Stimulated activated CD4-positive, alpha-beta T cell treated with anti-CD3 and anti-CD28 coated beads, Interleukin-1b, Interleukin-23, amount 100 ng/mL, for 48 hours (primary cell): ENCODE data around the gene ADAMTS19.
"Not testable (repeated sequence)": the region's sequence is repeated elsewhere in the genome, so short reads cannot be mapped to it uniquely, and the experiment has no call there.

Experiments used
- DNase-seq: peaks from one replicate; pipeline ENCODE4 v3.0.0-alpha.2; 2020

Gene ADAMTS19

DNA sequence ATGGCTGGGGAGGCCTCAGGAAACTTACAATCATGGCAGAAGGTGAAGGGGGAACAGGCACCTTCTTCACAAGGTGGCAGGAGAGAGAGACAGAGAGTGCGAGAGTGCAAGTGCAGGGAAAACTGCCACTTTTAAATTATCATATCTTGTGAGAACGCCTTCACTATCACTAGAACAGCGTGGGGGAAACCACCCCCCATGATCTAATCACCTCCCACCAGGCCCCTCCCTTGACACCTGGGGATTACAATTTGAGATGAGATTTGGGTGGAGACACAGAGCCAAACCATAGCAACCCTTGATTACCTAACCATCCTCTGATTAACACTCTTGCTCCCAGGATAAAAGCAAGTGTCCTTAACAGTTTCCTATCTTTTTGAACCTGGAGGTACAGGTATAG is 21.1 kb downstream of the ADAMTS19 start:
- no peak for DNase-seq

DNA sequence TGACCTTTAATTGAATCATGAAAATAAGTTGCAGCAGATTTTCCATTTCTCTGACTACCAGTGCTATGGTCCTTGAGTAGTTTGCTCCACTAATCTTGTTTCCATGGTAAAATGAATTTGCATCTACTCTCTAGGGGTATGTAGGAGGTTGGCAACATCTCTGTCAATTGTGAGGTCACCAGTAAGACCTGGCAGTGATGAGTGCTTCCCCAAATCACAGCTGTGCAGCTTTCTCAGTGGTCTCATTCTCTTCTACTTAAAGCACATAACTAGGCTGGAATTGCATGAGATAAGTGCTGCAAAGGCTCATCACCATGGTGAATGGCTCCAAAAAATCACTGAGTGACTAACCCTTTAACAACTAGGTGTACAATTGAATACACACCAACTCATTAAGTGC is 36.3 kb downstream of the ADAMTS19 start:
- no peak for DNase-seq

DNA sequence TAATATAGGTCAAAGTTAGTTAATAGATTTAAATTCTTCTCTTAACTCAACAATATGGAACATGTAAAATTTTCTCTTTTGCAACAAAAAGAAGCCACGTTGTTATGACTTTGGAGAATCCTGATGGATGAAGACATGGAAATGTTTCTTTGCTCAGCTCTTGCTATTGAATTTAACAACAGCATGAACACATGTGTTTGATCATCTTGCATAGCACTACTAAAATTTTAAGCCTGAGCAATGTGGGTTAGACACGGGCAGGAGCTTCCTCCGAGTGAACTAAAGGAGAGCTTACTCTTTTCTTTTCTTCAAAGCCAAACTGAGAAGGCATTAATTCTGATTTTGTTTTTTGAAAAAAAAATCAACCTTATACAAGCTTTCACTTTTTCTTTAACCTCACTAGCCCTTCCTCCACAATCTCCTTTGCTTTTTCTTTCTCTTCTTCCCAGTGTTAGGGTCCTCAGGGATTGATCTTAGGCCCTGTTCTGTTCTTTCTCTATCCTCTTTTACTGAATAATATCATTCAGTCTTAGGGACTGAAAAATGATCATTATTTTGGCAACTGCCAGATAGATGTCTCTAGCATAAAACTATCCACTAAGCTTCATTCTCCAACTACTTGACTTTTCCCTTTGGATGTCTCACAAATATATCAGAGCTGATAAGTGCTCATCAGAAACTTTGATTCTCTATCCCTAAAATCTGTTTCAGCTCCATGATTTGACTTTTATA is 36.9 kb downstream of the ADAMTS19 start:
- no peak for DNase-seq

DNA sequence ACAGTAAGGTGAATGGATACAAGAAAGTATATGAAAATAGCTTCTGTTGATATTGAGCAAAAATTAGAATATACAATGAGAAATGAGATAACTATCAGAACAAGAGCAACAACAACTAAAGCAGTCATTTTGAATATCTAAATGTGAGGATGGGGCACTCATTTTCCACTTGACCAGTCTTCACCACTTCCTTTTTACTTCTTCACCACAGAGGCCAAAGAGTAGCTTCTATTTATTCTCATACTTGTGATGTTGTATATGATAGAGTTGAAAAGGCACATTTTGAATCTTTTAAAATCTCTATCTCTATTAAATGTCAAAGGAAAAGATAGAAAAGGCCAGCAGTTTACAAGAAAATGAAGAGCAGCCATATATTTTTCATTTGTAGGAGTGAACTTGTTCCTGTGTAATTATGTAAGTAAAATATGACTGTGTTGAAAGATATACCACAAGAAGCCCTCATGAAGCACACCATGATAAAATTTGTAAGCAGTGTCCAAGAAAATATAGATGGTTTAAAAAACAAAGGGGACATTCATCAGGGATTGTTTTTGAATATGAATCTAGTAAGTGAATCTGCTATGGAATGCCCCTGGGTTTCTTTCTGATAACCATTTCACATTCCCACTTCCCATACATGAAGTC is 39.2 kb downstream of the ADAMTS19 start:
- DNase-seq = no peak

DNA sequence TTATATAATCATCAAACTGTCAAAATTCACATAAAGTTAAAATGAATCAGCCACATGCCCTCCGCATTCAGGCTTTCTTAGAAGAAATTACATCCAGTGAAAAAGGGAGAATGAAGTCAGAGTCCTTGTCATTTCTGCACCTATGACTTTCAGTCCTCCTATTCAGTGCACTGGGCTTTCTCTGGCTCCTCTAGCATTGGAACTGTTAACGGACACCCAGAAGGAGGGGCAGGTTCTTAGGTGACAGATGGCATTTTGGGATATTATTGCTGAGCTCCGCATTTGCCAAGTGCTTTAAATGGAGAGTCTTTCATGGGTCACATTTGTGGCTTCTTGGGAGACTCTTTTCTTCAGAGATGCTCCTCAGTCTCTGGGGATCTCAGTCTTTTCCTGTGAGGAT is 40.0 kb downstream of the ADAMTS19 start:
- DNase-seq = no peak

DNA sequence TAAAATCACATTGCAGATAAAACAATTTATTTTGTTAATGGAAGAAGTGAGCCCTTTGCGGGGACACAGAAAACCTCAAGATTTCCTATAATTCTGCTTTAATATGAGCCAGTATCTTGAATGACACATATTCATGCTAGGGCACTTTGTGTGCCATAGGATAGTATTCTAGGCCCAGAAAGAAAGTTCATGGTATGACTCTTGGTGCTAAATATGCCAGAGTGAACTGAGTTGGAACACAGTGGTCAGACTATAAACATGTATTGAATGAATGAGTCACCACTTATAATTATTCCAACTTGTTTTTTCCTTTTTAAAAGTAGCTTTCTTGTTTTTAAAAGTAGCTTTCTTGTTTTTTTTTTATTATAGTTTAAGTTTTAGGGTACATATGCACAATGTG is 46.0 kb downstream of the ADAMTS19 start:
- DNase-seq = no peak

DNA sequence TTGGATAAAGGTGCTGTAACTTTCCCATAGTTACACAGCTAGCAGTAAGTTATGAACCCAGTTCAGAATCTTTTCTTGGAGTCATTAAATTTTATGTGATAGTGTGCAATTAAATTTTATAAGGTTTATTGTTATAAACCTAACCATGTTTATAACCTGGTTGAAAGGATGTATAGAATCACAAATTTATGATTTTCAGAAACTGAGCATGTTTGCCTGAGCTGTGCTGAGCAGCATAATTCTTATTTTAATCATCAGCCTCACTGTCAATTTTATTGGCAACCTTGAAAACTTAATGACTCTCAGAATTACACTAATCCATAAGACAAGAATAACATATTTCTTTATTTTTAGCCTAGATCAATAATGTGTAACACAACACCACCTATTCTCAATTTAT is 46.9 kb downstream of the ADAMTS19 start:
- no peak for DNase-seq

DNA sequence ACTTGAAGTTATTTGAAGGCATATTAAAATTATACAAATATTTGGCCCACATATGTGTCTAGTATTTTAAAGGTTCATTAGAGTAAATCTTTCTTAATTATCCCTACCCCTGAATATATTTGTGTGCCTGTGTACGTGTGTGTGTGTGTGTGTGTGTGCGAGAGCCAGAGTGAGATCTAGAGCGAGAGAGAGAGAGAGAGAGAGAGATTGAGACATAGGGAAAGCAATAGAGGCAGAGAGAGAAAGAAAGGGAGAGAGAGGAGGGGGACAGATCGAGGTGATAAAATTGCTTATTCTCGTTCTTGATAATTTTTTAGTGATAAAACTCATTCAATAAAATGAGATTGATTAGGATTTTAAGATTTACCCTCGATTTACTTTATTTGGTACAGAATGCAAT is 47.4 kb downstream of the ADAMTS19 start:
- DNase-seq = no peak

DNA sequence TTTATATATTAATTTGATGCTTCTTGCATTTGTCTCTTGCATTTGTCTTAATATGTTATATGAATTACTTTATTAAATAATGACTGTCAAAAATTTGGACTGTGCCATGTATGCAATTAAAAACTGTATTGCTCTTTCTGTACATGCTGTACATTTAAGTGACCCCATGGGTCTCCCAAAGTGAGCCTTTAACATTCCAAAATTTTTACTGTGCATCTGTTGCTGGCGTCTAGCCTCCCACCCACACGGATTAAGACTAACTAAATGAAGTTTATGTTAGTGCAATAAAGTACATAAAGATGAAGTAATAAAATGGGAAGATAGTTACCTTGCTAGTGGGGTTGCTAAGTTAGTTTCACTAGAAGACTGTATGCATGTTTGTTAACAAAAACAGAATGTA is 48.5 kb downstream of the ADAMTS19 start:
- DNase-seq = no peak

DNA sequence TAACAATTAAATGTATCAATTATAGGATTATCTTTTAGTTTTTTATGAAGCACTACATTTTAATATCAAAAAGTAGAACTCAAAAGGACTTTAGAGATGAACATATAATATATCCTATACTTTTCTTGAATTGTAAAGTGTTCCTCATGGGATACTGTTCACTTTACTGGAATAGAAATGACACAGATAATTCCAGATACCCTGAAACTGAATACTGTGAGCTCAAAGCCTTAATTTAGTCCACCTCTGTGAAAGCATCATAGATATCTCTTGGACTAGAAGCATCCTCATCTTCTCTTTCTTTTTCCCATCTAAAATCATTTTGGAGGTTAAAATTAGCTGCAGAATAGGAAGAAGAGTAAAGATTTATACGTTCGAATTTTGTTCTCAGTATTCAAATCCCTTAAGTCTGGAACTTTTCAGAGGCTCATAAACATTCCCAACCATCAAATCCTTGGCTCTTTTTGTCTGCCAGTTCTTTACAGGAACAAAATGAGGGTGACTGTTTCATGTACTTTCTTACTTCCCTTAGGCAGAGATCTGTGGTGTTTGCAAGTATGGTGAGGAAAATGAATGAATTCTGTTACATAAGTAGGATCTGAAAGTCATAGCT is 49.4 kb downstream of the ADAMTS19 start:
- no peak for DNase-seq

DNA sequence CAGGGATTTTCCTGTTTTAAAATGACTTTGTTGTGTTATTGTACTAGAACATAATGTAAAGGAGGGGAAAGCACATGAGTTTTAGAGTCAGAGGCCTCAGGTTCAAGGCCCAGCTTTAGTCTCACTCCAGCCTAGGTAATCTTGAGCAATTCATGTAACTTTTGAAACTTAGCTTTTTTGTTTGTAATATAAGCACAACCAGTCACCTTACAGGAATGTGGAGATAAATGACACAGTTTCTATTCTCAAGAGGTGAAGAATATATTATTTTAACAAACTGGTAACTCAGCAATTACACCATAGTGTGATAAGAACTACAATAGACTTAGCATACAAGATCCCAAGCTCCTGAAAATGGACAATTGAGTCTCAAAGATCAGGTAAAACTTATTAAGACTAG is 51.2 kb downstream of the ADAMTS19 start:
- no peak for DNase-seq

DNA sequence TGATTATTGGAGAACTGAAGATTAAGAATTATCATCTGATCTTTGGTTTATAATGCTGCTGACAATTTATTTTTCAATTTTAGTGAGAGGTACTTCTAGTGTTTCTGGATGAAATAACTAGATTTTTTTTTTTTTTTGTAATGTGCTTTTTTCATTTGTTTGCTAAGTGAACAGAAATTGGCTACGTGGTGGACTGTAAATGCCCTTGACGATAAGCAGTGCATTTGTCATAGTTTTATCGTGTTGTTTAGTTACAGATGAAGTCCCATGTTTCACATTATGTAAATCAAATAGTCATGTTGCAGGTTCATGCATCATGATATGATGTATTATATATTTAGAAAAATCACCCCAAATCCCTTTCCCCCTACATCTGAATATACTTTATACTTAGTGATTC is 81.0 kb downstream of the ADAMTS19 start:
- DNase-seq = no peak

DNA sequence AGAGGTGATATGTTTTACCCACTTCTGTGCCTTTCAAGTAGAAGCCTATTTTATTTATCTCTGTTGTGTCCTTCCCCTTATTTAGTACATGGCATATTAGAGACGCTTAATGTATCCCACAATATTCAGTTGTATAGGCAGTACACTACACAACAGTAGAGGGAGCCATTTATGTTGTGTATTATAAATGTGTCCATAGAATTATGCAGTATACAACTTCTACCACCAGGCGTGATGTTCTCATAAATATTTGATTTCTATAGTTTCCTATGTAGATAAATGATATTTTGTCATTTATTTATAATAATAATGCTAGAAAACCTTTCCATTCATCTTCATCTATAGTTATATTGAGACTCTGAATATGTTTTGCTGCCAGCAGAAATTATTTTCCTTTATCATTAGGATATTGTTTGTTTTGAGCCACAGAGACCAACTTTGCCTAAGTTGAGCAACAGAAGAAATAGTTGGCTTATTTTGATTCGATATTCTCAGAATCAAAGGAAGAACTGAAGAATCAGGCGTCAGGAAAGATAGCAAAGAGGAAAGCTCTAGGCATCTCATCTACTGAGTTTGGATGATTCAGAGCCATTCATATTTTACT is 81.7 kb downstream of the ADAMTS19 start:
- DNase-seq = no peak

DNA sequence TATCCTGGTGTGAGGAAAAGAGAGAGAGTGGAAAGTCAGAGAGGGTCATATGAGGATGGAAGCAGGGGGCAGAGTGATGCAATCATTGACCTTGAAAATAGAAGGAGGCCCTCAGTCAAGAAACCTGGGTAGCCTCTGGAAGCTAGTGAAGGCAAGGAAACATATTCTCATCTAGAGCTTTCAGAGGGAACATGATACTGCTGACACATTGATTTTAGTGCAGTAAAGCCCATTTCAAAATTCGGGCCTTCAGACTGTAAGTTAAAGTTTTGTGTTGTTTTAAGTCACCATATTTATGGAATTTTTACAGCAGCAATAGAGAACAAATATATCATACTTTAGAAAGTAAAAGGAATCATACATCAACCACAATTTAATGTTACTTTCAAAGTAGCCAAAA is 87.0 kb downstream of the ADAMTS19 start:
- DNase-seq = no peak

DNA sequence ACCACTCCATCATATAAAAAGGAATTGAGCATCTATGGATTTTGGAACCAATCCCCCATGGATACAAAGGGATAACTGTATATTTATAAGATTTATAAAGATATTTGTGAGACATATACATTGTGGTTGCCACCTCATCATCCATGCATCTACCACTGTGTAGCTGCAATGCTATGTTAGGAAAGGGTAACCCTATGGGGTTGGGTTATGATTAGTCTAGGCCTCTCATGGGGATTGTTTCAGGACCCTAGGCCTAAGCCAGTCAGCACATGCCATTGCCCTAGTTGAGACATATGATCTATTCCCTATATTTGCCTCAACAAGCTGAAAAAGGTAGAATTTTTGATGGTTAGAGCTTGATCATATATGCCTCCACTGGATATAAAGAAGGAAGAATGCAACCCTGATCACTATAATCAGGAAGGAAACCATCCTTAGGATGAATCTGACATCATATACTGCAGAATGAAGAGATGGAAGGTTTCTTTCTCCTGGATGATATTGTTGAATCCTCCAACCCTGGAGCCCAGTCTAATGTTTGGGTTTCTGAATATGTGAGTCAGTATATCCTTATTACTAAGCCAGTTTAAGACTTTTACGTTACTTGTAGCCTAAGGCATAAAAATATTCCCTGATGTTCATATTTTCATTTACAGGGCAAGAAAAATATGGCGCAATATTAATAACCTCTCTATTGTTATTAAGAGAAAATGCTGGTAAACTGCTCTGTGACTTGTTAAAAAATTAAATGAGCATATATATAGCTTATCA is 94.2 kb downstream of the ADAMTS19 start:
- no peak for DNase-seq

DNA sequence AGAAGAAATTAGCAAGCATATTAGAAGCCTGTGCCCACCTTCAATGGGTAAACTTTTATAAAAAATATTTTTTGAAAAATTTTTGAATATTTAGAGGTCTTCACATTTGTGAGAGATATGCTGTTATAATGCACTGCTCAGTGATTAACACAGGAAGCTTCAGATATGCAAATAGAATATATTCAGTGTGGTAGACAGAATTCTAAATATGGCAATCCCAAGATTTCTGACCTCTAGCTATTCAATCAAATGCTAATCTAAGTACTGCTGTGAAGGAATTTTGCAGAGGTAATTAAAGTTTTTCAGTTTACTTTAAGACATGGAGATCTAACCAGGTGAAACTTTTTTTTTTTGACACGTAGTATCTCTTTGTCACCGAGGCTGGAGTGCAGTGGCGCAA is 103.5 kb downstream of the ADAMTS19 start:
- DNase-seq = no peak

DNA sequence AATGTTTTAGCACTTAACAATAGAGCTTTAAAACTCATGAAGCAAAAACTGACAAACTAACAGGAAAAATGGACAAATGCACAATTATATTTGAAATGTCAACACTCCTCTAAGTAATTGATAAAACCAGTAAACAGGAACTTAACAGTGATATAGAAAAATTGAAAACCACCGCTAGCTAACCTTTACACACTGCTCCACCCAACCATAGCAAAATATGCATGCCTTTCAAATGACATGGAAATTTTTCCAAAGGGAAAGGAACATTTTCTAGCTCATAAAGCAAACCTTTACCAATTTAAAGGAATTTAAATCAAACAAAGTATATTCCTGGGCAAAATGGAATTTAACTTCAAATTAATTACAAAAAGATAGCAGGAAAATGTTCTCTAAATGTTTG is 109.2 kb downstream of the ADAMTS19 start:
- no peak for DNase-seq

DNA sequence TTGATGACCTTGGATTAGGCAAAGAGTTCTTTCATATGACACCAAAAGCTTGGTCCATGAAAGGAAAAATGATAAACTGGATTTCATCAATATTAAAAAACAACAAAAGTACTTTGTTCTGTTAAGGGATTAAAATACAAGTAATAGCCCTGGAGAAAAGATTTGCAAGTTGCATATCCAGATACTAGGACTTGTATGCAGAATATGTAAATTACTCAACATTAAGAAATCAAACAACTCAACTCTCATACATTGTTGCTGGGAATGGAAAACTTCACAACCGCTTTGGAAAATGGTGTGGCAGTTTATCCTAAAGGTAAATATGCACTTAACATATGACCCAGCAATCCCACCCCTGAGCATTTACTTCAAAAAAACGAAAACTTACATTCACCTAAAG is 112.0 kb downstream of the ADAMTS19 start:
- DNase-seq = no peak

DNA sequence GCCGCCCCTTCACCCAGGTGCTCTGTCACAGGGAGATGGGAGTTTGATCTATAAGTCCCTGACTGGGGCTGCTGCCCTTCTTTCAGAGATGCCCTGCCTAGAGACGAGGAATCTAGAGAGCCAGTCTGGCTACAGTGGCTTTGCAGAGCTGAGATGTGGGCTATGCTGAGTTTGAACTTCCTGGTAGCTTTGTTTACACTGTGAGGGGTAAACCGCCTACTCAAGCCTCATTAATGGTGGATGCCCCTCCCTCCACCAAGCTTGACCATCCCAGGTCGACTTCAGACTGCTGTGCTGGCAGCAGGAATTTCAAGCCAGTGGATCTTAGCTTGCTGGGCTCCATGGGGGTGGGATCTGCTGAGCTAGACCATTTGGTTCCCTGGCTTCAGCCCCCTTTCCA is 124.4 kb downstream of the ADAMTS19 start:
- not testable (repeated sequence) for DNase-seq

DNA sequence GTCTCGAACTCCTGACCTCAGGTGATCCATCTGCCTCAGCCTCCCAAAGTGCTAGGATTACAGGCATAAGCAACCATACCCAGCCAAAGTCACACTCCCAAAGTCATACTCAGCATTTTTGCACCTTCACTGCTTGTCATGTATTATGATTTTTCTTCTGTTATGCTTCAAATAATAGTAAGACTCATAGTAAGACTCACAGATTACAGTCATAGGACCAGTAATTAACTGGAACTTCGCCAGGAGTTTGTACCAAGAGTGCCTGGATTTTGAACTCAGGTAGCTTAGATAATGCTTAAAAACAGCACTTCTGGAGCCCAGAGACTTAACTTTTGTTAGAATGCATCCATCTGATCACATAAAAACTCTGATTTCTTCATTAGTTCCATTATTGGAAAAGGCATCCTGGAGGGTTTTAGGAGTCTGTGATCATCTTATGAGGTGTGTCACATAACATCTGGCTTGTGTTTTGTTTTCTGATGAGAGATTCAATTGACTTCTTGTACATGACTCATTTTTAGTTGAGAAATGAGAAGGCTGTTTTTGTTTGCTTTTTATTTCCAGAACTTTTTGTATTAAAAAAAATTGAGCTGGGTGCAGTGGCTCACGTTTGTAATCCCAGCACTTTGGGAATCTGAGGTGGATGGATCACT is 131.5 kb downstream of the ADAMTS19 start:
- no peak for DNase-seq

DNA sequence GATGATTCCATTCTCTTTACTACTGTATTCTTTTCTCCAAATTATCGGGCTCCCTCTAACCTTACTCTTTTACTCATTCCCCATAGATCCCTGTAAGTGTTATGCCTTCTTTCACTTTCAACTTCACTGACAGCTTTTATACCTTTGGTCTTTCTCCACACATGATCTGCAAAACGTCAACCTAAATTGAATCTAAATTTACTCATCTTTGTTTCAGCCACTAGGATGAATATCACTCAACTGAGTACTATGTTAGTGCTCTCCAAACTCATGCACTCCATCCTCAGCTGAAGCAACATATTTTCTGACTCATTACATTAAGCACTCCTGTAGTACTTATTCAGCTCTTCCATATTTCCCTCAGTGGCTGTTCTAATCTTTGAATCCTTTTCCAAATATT is 133.4 kb downstream of the ADAMTS19 start:
- DNase-seq = no peak

DNA sequence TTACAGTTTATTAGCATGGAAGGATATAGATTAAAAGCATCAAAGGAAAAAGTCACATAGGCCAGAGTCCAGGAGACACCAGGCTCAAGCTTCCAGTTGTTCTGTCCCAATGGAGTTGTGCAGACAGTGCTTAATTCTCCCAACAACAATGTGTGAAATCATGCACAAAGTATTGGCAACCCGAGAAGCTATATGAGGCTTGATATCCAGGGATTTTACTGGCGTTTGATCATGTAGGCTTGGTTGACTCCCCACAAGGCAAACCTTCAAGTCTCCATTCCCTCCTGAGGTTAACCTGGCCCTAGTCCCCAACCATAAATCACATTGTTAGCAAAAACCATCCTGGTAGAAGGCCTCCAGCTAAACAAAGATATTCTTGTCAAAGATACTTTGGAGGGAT is 141.5 kb downstream of the ADAMTS19 start:
- no peak for DNase-seq

DNA sequence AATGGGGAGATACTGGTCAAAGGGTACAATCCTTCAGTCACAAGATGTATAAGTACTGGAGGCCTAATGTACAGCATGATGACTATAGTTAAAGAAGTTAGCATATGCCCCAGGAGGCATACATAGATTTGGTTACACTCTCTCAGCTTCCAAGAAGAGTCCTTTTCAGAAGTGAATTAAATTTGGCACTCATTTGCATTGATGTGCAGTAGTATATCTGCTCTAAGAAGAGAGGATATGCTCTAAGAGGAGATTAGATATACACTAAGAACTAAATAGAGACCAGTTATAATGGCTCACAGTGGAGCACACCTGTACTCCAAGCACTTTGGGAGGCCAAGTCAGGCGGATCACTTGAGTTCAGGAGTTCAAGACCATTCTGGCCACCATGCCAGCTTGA is 148.3 kb downstream of the ADAMTS19 start:
- DNase-seq = no peak
